HG02973 (cell line): ENCODE measurements around the gene EPX.

Experiments used
- ATAC-seq: cut with Tn5 transposase; IDR thresholded peaks from one replicate; pipeline ENCODE4 v1.9.1; 2021; ENCODE audit warnings: moderate library complexity; ENCODE audit not compliant: unreplicated experiment

Gene EPX

GRCh38 chr17:58224315-58224714 lies 31.8 kb downstream of the EPX start:
- ATAC-seq = no peak

- ATAC-seq = no peak
Observed at GRCh38 chr17:58227733-58228132, 35.2 kb downstream of the EPX start.

- no peak for ATAC-seq
Observed at GRCh38 chr17:58228679-58229078, 36.2 kb downstream of the EPX start.

GRCh38 chr17:58229384-58229783 lies 36.9 kb downstream of the EPX start:
- ATAC-seq = no peak

- ATAC-seq = no peak
Observed at GRCh38 chr17:58229881-58230280, 37.4 kb downstream of the EPX start.

GRCh38 chr17:58231641-58232040 lies 39.1 kb downstream of the EPX start:
- no peak for ATAC-seq

GRCh38 chr17:58232707-58233156 lies 40.2 kb downstream of the EPX start:
- ATAC-seq = peak; percentile 77

GRCh38 chr17:58233543-58233942 lies 41.0 kb downstream of the EPX start:
- ATAC-seq = no peak

- ATAC-seq = no peak
Observed at GRCh38 chr17:58234512-58234911, 42.0 kb downstream of the EPX start.

GRCh38 chr17:58235821-58236220 lies 43.3 kb downstream of the EPX start:
- ATAC-seq = no peak

- ATAC-seq = no peak
Observed at GRCh38 chr17:58236394-58236793, 43.9 kb downstream of the EPX start.

- ATAC-seq = no peak
Observed at GRCh38 chr17:58238147-58238634, 45.7 kb downstream of the EPX start, which contains the start of gene LPO. Gene LPO (plus strand): TSS chr17:58238584. CDS start chr17:58242980, 4,396 bp downstream.

GRCh38 chr17:58239987-58240386 lies 47.5 kb downstream of the EPX start:
- ATAC-seq = no peak

- no peak for ATAC-seq
Observed at GRCh38 chr17:58242171-58242784, 49.8 kb downstream of the EPX start.

GRCh38 chr17:58244963-58245362 lies 52.4 kb downstream of the EPX start:
- ATAC-seq = no peak

- no peak for ATAC-seq
Observed at GRCh38 chr17:58245428-58246103, 53.0 kb downstream of the EPX start.

GRCh38 chr17:58246104-58246740 lies 53.7 kb downstream of the EPX start:
- no peak for ATAC-seq

- ATAC-seq = no peak
Observed at GRCh38 chr17:58246781-58247180, 54.3 kb downstream of the EPX start.

GRCh38 chr17:58247511-58248363 lies 55.2 kb downstream of the EPX start:
- no peak for ATAC-seq

GRCh38 chr17:58248955-58249269 lies 56.4 kb downstream of the EPX start:
- no peak for ATAC-seq
